Bronchial epithelial cell (primary cell): ENCODE measurements around the gene ADAM10. TPM values are rescaled to one million over a fixed set of nuclear protein-coding genes. Genes with fewer than 3 reads are reported as not detected.

ENCODE experiments used
- DNase-seq: peaks from one replicate; pipeline ENCODE4 v3.0.0-alpha.2; 2010; ENCODE audit warnings: low read depth
- FAIRE-seq: peaks from 2 replicates; lab custom pipeline; 2011; peaks lifted over from hg19 to GRCh38; lab: Jason Lieb, UNC
- H3K27me3 ChIP-seq: 2 replicates; pipeline ENCODE4 v1.5.1; 2011; ENCODE audit warnings: low read length; ENCODE audit not compliant: control insufficient read depth, insufficient read depth
- H3K36me3 ChIP-seq: 2 replicates; pipeline ENCODE4 v1.5.1; 2011; ENCODE audit warnings: low read length; ENCODE audit not compliant: control insufficient read depth, insufficient read depth
- H3K4me3 ChIP-seq: 2 replicates; pipeline ENCODE4 v1.5.1; 2011; ENCODE audit warnings: mild to moderate bottlenecking, low read depth, low read length, control low read depth
- total RNA-seq: library from RNA; depleted of rRNA; stranded (reverse); fragments of >200 nt; gene quantifications from 2 replicates; pipeline ENCODE4 v1.2.1, GENCODE V29; 2014
- TF ChIP-seq, protein P1 (sequence below): IDR thresholded peaks from 2 replicates; pipeline ENCODE4 v1.5.1; 2011; ENCODE audit warnings: mild to moderate bottlenecking, moderate library complexity, low read length, control low read depth, inconsistent platforms; ENCODE audit not compliant: insufficient read depth, severe bottlenecking

The ADAM10 gene
- total RNA-seq, 1 donor from 2014 or later: 112 TPM

- DNase-seq: no peak
- Histone ChIP-seq H3K27me3 (no peaks in the 10 kb centered on the region), H3K4me3 (no peak overlapping the region), H3K36me3 (no peaks in the 10 kb centered on the region)
- TF ChIP-seq, protein P1, sequence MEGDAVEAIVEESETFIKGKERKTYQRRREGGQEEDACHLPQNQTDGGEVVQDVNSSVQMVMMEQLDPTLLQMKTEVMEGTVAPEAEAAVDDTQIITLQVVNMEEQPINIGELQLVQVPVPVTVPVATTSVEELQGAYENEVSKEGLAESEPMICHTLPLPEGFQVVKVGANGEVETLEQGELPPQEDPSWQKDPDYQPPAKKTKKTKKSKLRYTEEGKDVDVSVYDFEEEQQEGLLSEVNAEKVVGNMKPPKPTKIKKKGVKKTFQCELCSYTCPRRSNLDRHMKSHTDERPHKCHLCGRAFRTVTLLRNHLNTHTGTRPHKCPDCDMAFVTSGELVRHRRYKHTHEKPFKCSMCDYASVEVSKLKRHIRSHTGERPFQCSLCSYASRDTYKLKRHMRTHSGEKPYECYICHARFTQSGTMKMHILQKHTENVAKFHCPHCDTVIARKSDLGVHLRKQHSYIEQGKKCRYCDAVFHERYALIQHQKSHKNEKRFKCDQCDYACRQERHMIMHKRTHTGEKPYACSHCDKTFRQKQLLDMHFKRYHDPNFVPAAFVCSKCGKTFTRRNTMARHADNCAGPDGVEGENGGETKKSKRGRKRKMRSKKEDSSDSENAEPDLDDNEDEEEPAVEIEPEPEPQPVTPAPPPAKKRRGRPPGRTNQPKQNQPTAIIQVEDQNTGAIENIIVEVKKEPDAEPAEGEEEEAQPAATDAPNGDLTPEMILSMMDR: no peak
- no peak for FAIRE-seq
Measured at GRCh38 chr15:58569455-58569854, 180.1 kb downstream of the ADAM10 start.

DNA sequence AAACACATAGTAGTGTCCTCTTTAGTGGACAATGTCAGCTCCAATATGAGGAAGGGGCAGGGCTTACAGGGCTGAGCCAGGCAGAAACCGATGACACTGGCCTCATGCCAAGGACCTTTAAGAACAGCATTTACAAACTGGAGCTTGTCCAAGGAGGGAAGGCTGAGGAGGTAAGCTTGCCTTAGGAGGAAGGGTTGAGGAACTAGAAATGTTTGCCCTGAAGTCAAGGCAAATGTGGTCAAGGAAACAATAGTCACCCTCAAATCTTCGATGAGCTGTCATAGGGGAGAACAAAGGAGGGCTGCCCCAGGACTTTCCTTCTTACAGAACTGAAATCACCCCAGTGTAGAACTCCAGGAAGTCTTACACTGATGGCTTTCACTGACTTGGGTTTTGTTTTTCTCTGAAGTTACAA, 181.3 kb downstream of the ADAM10 start:
- TF ChIP-seq, protein P1: no peak
- DNase-seq (peak; percentile 47), FAIRE-seq (no peak)
- no peak overlapping the region for H3K4me3 ChIP-seq
- H3K36me3 ChIP-seq: no peaks in the 10 kb centered on the region
- H3K27me3 ChIP-seq: no peaks in the 10 kb centered on the region

GRCh38 chr15:58566029-58566428, 183.5 kb downstream of the ADAM10 start:
- DNase-seq: peak; percentile 56
- Histone ChIP-seq H3K36me3 (no peaks in the 10 kb centered on the region), H3K4me3 (no peak overlapping the region), H3K27me3 (no peaks in the 10 kb centered on the region)
- no peak for FAIRE-seq
- TF ChIP-seq, protein P1: no peak

DNA sequence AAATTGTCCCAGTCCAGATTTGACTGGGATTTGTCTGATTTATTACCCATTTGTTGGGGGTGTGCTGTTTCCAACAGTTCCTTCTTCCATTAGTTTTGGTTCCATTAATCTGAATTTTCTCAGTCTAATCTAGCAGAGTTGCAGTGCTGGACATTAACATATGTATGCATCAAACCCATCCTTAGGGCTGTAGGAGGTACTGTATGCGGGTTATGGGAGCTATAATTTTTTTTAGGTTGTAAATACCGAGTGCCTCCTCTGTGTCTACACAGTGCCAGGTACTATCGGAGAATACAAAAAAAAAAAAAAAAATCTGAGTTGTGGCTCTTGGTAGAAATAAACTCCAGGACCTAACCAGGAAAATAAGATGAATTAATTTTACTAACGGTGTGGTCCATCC, 183.9 kb downstream of the ADAM10 start:
- FAIRE-seq: no peak
- no peak for DNase-seq
- TF ChIP-seq, protein P1: no peak
- Histone ChIP-seq H3K27me3 (no peaks in the 10 kb centered on the region), H3K4me3 (no peak overlapping the region), H3K36me3 (no peaks in the 10 kb centered on the region)

- TF ChIP-seq, protein P1: no peak
- FAIRE-seq (no peak), DNase-seq (no peak)
Measured at GRCh38 chr15:58564981-58565380, 184.5 kb downstream of the ADAM10 start.

GRCh38 chr15:58562135-58562534, 187.4 kb downstream of the ADAM10 start:
- Histone ChIP-seq H3K27me3 (no peaks in the 10 kb centered on the region), H3K4me3 (no peak overlapping the region), H3K36me3 (no peaks in the 10 kb centered on the region)
- TF ChIP-seq, protein P1: no peak
- no peak for DNase-seq
- no peak for FAIRE-seq

More at GRCh38 chr15:58564981-58565380, 184.5 kb downstream of the ADAM10 start:
- Histone ChIP-seq H3K27me3 (no peaks in the 10 kb centered on the region), H3K4me3 (no peak overlapping the region), H3K36me3 (no peaks in the 10 kb centered on the region)
